K562 (cell line): ENCODE data around the gene MED22. TPM values are rescaled to one million over a fixed set of nuclear protein-coding genes. Genes with fewer than 3 reads are reported as not detected.

Experiments used
- ATAC-seq: fragments of 200-7000 bp; cut with Tn5 transposase; 3 replicates; pipeline ENCODE4 v1.9.1; 2020; ENCODE audit warnings: moderate library complexity
- BruUV-seq: library from RNA; stranded (reverse); fragments of 400-500 nt; replicated peaks from 2 replicates; lab custom pipeline; 2021; lab: Mats Ljungman, UMichigan
- CTCF ChIA-PET: fragments of 300-600 bp; formaldehyde crosslinking; extraction: SDS; loops from one replicate; lab custom pipeline; 2021; ENCODE audit warnings: low intra/inter-chr PET ratio; lab: Yijun Ruan, JAX
- POLR2A ChIA-PET: fragments of 300-600, 350-650 bp; sonication (Branson Sonifier 250); formaldehyde crosslinking; extraction: SDS; loops from one replicate; lab custom pipeline; 2021; ENCODE audit warnings: antibody characterized with exemption, inconsistent platforms; lab: Yijun Ruan, JAX
- DNase-seq, 4 experiments: peaks; one replicate each; pipeline versions ENCODE4 v3.0.0 to v3.0.0-alpha.2; 2011 to 2018; ENCODE audit warnings: low spot score in 3 of 4, mixed read lengths in 3 of 4; ENCODE audit errors: extremely low read depth in 1 of 4
- FAIRE-seq: peaks from 2 replicates; lab custom pipeline; 2011; peaks lifted over from hg19 to GRCh38; lab: Jason Lieb, UNC
- H2AFZ ChIP-seq: 2 replicates; pipeline ENCODE4 v1.6.0; 2011; ENCODE audit warnings: low read depth, low read length, control low read depth, inconsistent platforms
- H3K27ac ChIP-seq: fragments of 200-600 bp; 3 replicates; pipeline ENCODE4 v1.8.0; 2011; ENCODE audit warnings: low read depth, mild to moderate bottlenecking, control low read depth, inconsistent platforms, low read length, moderate library complexity, mixed read lengths; ENCODE audit errors: extremely low read depth
- H3K27me3 ChIP-seq, 2 experiments: fragments of 300-600 bp in 1 of 2; 2 replicates in 1 of 2; 3 replicates in 1 of 2; pipeline versions ENCODE4 v1.6.0 to v1.8.0; 2011; ENCODE audit warnings: inconsistent platforms in 2 of 2, low read length in 2 of 2, mild to moderate bottlenecking in 1 of 2, mixed read lengths in 1 of 2, moderate library complexity in 1 of 2; ENCODE audit not compliant: control insufficient read depth in 2 of 2, insufficient read depth in 2 of 2
- H3K36me3 ChIP-seq: fragments of 300-600 bp; 3 replicates; pipeline ENCODE4 v1.8.0; 2011; ENCODE audit warnings: mild to moderate bottlenecking, low read length, inconsistent platforms; ENCODE audit not compliant: control insufficient read depth, insufficient read depth
- H3K4me1 ChIP-seq, 2 experiments: fragments of 200-600 bp in 1 of 2; replicated peaks in 1 of 2; 2 replicates in 1 of 2; 3 replicates in 1 of 2; pipeline versions ENCODE4 v1.5.1 to v1.8.0; 2011; ENCODE audit warnings: inconsistent platforms in 2 of 2, low read length in 2 of 2, mild to moderate bottlenecking in 1 of 2, mixed read lengths in 1 of 2, moderate library complexity in 1 of 2; ENCODE audit not compliant: control insufficient read depth in 2 of 2, insufficient read depth in 2 of 2
- H3K4me2 ChIP-seq: 2 replicates; pipeline ENCODE4 v1.6.1; 2011; ENCODE audit warnings: low read length, control low read depth, inconsistent platforms, mixed read lengths; ENCODE audit not compliant: insufficient read depth
- H3K4me3 ChIP-seq: fragments of 200-600 bp; sonication (generic), shearing (Covaris generic); 2 replicates; pipeline ENCODE4 v1.5.1; 2016; ENCODE audit warnings: control low read depth, inconsistent platforms
- H3K79me2 ChIP-seq: fragments of 200-600 bp; 3 replicates; pipeline ENCODE4 v1.8.0; 2011; ENCODE audit warnings: low read length, inconsistent platforms; ENCODE audit not compliant: control insufficient read depth, insufficient read depth
- H3K9ac ChIP-seq, 2 experiments: 2 replicates each; pipeline versions ENCODE4 v1.6.0 to v1.6.1; 2011; ENCODE audit warnings: low read depth in 2 of 2, low read length in 2 of 2, control low read depth in 1 of 2, inconsistent platforms in 1 of 2, mild to moderate bottlenecking in 1 of 2, mixed read lengths in 1 of 2; ENCODE audit not compliant: insufficient read depth in 1 of 2
- H3K9me1 ChIP-seq: one replicate; pipeline ENCODE4 v1.6.0; 2011; ENCODE audit warnings: inconsistent platforms, mild to moderate bottlenecking, low read length, moderate library complexity; ENCODE audit not compliant: control insufficient read depth, insufficient read depth
- H3K9me3 ChIP-seq: replicated peaks from 2 replicates; pipeline ENCODE4 v1.5.1; 2011; ENCODE audit warnings: low read depth, low read length, inconsistent platforms; ENCODE audit not compliant: control insufficient read depth, insufficient read depth
- H4K20me1 ChIP-seq: replicated peaks from 2 replicates; pipeline ENCODE4 v1.6.1; 2011; ENCODE audit warnings: low read length, inconsistent platforms, mixed read lengths; ENCODE audit not compliant: control insufficient read depth, insufficient read depth
- MAFF ChIP-seq: IDR thresholded peaks from 2 replicates; pipeline ENCODE4 v1.6.1; 2012; ENCODE audit warnings: low read length, improper control_type of control experiment
- MAZ ChIP-seq, 2 experiments: fragments of 450-650 bp in 1 of 2; sonication (generic) in 1 of 2; formaldehyde crosslinking; IDR thresholded peaks in 1 of 2; conservative IDR thresholded peaks in 1 of 2; 2 replicates each; pipeline versions ENCODE4 v1.4.0 to v1.5.0; 2020; ENCODE audit warnings: mild to moderate bottlenecking in 1 of 2, missing genetic modification reagents in 1 of 2
- STAT5B ChIP-seq: fragments of 250-450 bp; sonication (Bioruptor Pico); IDR thresholded peaks from 2 replicates; pipeline ENCODE4 v1.8.0; 2021; ENCODE audit warnings: mild to moderate bottlenecking, inconsistent platforms
- TBP ChIP-seq: optimal IDR thresholded peaks from 2 replicates; pipeline ENCODE3; 2011; ENCODE audit warnings: low read depth, low read length, improper control_type of control experiment
- ZNF263 ChIP-seq: sonication (generic); formaldehyde crosslinking; IDR thresholded peaks from 2 replicates; pipeline ENCODE4 v1.8.0; 2022; ENCODE audit warnings: mild to moderate bottlenecking, missing genetic modification reagents, borderline replicate concordance
- ZNF830 ChIP-seq: fragments of 250-450 bp; sonication (Bioruptor Pico); IDR thresholded peaks from 2 replicates; pipeline ENCODE4 v1.5.0; 2021; ENCODE audit warnings: mild to moderate bottlenecking
- WGBS: fragments of 100-300 bp; shearing (Covaris generic); methylation state at CpG from one replicate; pipeline ENCODE4 v1.1.6; 2016; ENCODE audit warnings: low coverage, mixed read lengths; ENCODE audit not compliant: insufficient coverage; ENCODE audit errors: missing lambda C conversion rate; 5-methylcytosine and 5-hydroxymethylcytosine counted together
- in situ Hi-C: fragments of 300-500 bp; cut with MboI; formaldehyde crosslinking; loops from 4 replicates; pipeline ENCODE4 v1.15.0; 2018; ENCODE audit warnings: inconsistent platforms, mixed read lengths
- intact Hi-C: fragments of 100-400 bp; cut with micrococcal nuclease; formaldehyde crosslinking; loops from 2 replicates; pipeline ENCODE4 v1.14.2; 2022
- polyA plus RNA-seq, 8 experiments: library from polyadenylated mRNA; depleted of rRNA in 4 of 8; stranded (reverse) in 5 of 8; unstranded in 3 of 8; fragments of >200 nt; fragmentation: Nextera tagmentation in 2 of 8; fragmentation: Illumina TruSeq in 1 of 8; extraction: Ambion mirVana in 2 of 8; extraction: Trizol in 1 of 8; gene quantifications; 2 replicates each; pipeline versions ENCODE4 v1.2.1 to v1.2.3, GENCODE V29; 2011 to 2014; ENCODE audit warnings: inconsistent platforms in 1 of 8, missing spikeins in 1 of 8
- total RNA-seq, 7 experiments: library from RNA; depleted of rRNA in 6 of 7; stranded (reverse); fragments of >200 nt in 6 of 7; fragmentation: Illumina TruSeq in 2 of 7; extraction: Trizol in 2 of 7; gene quantifications; 2 replicates each; pipeline versions ENCODE4 v1.2.1 to v1.2.3, GENCODE V29; 2011 to 2021; ENCODE audit warnings: low replicate concordance in 1 of 7
- TF ChIP-seq, protein P1 (sequence below): fragments of 450-650 bp; formaldehyde crosslinking; IDR thresholded peaks from 2 replicates; pipeline ENCODE4 v1.4.0; 2020; ENCODE audit warnings: mild to moderate bottlenecking, moderate library complexity
- TF ChIP-seq, protein P2 (sequence below): sonication (generic); formaldehyde crosslinking; IDR thresholded peaks from 2 replicates; pipeline ENCODE4 v1.8.0; 2022; ENCODE audit warnings: mild to moderate bottlenecking, missing genetic modification reagents, borderline replicate concordance
- TF ChIP-seq, protein P3 (sequence below): fragments of 450-650 bp; IDR thresholded peaks from 2 replicates; pipeline ENCODE4 v1.6.1; 2016; ENCODE audit warnings: missing biosample characterization, missing genetic modification characterization
- TF ChIP-seq, protein P4 (sequence below): IDR thresholded peaks from 2 replicates; pipeline ENCODE4 v1.6.1; 2011; ENCODE audit warnings: borderline replicate concordance, low read depth, mild to moderate bottlenecking, moderate library complexity, low read length; ENCODE audit not compliant: insufficient read depth, poor library complexity, severe bottlenecking
- TF ChIP-seq, protein P5 (sequence below): fragments of 450-650 bp; formaldehyde crosslinking; IDR thresholded peaks from 2 replicates; pipeline ENCODE4 v1.4.0; 2022; ENCODE audit warnings: missing genetic modification characterization

The MED22 gene
- total and polyA plus RNA-seq, 9 of the 15 experiments (the other 6 are each of a cell fraction or from before 2014, with no cell fraction given): 0.73 to 35.6 (median 22.3) TPM

DNA sequence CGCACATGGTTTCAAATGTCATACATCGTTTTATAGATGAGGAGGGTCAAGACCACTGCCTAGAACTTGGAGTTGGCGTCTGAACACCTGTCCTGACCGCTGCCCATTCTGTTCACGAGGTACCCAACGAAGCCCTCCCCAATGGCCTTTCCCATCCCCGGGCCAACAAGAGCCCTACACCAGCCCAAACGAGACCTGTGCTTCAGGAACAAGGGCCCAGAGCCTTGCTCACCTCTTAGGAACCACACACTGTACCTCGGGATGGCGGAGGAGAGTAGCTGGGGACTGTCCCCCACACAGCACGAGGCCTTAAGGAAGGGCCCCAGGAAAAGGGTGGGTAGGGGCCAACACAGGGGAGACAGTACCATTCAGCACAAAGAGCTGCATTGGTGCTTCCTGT, 14.9 kb downstream of the MED22 start:
- H3K79me2 ChIP-seq: peaks cover 39% of the 10 kb centered on the region
- no peaks in the 10 kb centered on the region for H3K9me1 ChIP-seq
- ATAC-seq (no peak), DNase-seq (no peak), FAIRE-seq (no peak)
- whole genome bisulfite sequencing: 98% methylated on average over 11 of the region's 11 CpGs
- 0 out of 2 replicates have a peak, but pooled peaks cover 1% of the 10 kb centered on the region for H3K9me3 ChIP-seq
- intact Hi-C loops (no loop called here), in situ Hi-C loops (loop anchor here (5.0 kb wide), 1 partner anchor 146 kb away; no protein-coding TSS in a partner anchor)
- no TSS peak for BruUV-seq
- ChIA-PET POLR2A (interaction anchor here (0.7 kb wide), 3 partner anchors 15 to 146 kb away, joined by 3 read pairs; partner anchors contain the start of genes MED22 and RPL7A), CTCF (interaction anchor here (0.6 kb wide), 1 partner anchor 148 kb away, joined by 3 read pairs; no protein-coding TSS in a partner anchor)
- TF ChIP-seq, protein P1, sequence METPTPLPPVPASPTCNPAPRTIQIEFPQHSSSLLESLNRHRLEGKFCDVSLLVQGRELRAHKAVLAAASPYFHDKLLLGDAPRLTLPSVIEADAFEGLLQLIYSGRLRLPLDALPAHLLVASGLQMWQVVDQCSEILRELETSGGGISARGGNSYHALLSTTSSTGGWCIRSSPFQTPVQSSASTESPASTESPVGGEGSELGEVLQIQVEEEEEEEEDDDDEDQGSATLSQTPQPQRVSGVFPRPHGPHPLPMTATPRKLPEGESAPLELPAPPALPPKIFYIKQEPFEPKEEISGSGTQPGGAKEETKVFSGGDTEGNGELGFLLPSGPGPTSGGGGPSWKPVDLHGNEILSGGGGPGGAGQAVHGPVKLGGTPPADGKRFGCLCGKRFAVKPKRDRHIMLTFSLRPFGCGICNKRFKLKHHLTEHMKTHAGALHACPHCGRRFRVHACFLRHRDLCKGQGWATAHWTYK (CRISPR knock-in tag): no peak
- TF ChIP-seq STAT5B (CRISPR knock-in tag): no peak
- TF ChIP-seq, protein P2, sequence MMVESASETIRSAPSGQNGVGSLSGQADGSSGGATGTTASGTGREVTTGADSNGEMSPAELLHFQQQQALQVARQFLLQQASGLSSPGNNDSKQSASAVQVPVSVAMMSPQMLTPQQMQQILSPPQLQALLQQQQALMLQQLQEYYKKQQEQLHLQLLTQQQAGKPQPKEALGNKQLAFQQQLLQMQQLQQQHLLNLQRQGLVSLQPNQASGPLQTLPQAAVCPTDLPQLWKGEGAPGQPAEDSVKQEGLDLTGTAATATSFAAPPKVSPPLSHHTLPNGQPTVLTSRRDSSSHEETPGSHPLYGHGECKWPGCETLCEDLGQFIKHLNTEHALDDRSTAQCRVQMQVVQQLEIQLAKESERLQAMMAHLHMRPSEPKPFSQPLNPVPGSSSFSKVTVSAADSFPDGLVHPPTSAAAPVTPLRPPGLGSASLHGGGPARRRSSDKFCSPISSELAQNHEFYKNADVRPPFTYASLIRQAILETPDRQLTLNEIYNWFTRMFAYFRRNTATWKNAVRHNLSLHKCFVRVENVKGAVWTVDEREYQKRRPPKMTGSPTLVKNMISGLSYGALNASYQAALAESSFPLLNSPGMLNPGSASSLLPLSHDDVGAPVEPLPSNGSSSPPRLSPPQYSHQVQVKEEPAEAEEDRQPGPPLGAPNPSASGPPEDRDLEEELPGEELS (CRISPR knock-in tag): no peak
- TF ChIP-seq ZNF263 (CRISPR knock-in tag): no peak
- TF ChIP-seq, protein P3, sequence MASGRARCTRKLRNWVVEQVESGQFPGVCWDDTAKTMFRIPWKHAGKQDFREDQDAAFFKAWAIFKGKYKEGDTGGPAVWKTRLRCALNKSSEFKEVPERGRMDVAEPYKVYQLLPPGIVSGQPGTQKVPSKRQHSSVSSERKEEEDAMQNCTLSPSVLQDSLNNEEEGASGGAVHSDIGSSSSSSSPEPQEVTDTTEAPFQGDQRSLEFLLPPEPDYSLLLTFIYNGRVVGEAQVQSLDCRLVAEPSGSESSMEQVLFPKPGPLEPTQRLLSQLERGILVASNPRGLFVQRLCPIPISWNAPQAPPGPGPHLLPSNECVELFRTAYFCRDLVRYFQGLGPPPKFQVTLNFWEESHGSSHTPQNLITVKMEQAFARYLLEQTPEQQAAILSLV (tag): no peak
- no peak for TF ChIP-seq ZNF830 (CRISPR knock-in tag)
- TF ChIP-seq, protein P4, sequence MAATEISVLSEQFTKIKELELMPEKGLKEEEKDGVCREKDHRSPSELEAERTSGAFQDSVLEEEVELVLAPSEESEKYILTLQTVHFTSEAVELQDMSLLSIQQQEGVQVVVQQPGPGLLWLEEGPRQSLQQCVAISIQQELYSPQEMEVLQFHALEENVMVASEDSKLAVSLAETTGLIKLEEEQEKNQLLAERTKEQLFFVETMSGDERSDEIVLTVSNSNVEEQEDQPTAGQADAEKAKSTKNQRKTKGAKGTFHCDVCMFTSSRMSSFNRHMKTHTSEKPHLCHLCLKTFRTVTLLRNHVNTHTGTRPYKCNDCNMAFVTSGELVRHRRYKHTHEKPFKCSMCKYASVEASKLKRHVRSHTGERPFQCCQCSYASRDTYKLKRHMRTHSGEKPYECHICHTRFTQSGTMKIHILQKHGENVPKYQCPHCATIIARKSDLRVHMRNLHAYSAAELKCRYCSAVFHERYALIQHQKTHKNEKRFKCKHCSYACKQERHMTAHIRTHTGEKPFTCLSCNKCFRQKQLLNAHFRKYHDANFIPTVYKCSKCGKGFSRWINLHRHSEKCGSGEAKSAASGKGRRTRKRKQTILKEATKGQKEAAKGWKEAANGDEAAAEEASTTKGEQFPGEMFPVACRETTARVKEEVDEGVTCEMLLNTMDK: no peak
- no peak for TF ChIP-seq MAZ (CRISPR knock-in tag; conservative IDR thresholded peaks at IDR 0.05 in 1 of 2, IDR thresholded peaks at IDR 0.05 in 1 of 2)
- TF ChIP-seq, protein P5, sequence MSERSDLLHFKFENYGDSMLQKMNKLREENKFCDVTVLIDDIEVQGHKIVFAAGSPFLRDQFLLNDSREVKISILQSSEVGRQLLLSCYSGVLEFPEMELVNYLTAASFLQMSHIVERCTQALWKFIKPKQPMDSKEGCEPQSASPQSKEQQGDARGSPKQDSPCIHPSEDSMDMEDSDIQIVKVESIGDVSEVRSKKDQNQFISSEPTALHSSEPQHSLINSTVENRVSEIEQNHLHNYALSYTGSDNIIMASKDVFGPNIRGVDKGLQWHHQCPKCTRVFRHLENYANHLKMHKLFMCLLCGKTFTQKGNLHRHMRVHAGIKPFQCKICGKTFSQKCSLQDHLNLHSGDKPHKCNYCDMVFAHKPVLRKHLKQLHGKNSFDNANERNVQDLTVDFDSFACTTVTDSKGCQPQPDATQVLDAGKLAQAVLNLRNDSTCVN (CRISPR knock-in tag): no peak
- no peak for TF ChIP-seq MAFF
- TF ChIP-seq TBP: no peak
- H3K27me3 ChIP-seq: no peaks in the 10 kb centered on the region; a peak in 1 of 5 replicates
- H3K27ac ChIP-seq: no peak overlapping the region
- H3K4me3 ChIP-seq: no peak overlapping the region
- peaks cover 6 to 42% of the 10 kb centered on the region in 2 experiments; a peak in 4 of 5 replicates for H3K4me1 ChIP-seq
- 0 out of 4 replicates have a peak overlapping the region, but pooled peaks of 1 of the 2 experiments have one; percentile 20 for H3K9ac ChIP-seq
- no peak overlapping the region for H3K4me2 ChIP-seq
- H3K36me3 ChIP-seq: peaks cover 56% of the 10 kb centered on the region
- H4K20me1 ChIP-seq: peaks cover 4% of the 10 kb centered on the region; the same call in 1 of the 2 replicates
- H2AFZ ChIP-seq: no peak overlapping the region
